ENCODE measurements around the gene RNF20. TPM values are rescaled to one million over a fixed set of nuclear protein-coding genes. Genes with fewer than 3 reads are reported as not detected.

Gene RNF20
- total and polyA plus RNA-seq, 10 of the 15 experiments (the other 5 are each of a cell fraction or from before 2014, with no cell fraction given): 7.5 to 38.9 (median 26.7) TPM

- no peaks in the 10 kb centered on the region for H3K4me1 ChIP-seq (ENCODE audit: control insufficient read depth, insufficient read depth, low read length)
- no peaks in the 10 kb centered on the region for H3K36me3 ChIP-seq (ENCODE audit: control insufficient read depth in 2 of 2, insufficient read depth in 2 of 2, low read length in 1 of 2)
- H3K4me2 ChIP-seq (ENCODE audit: control insufficient read depth, insufficient read depth): no peak overlapping the region
- no peak overlapping the region for H3K27ac ChIP-seq (ENCODE audit: control insufficient read depth, insufficient read depth)
- in situ Hi-C loops (cut with MboI): no loop called here
- CTCF ChIA-PET: interaction anchor here (0.7 to 1.1 kb wide), 3 partner anchors 81 to 389 kb away, joined by 3 read pairs; no protein-coding TSS in a partner anchor
- FAIRE-seq (no peak), DNase-seq (ENCODE audit: low read depth, low spot score) (no peak), ATAC-seq (no peak)
- SMC1A ChIA-PET (ENCODE audit: uncharacterized antibody, unreplicated experiment): interaction anchor here (0.7 to 1.0 kb wide), 2 partner anchors 21 to 256 kb away, joined by 3 read pairs; no protein-coding TSS in a partner anchor
- 42% methylated on average over 5 of the region's 5 CpGs for WGBS (ENCODE audit: insufficient coverage, insufficient replicate concordance, low lambda C conversion rate, missing lambda C conversion rate)
- H3K79me2 ChIP-seq (ENCODE audit: control insufficient read depth, insufficient read depth, low read length): no peaks in the 10 kb centered on the region
- TF ChIP-seq SPI1 (IDR thresholded peaks at IDR 0.05; ENCODE audit: borderline replicate concordance, insufficient read depth, low read depth, low read length) (no peak), RFX5 (IDR thresholded peaks at IDR 0.05; ENCODE audit: low read depth, low read length) (no peak), TARDBP (IDR thresholded peaks at IDR 0.05; ENCODE audit: borderline replicate concordance) (no peak), BHLHE40 (IDR thresholded peaks at IDR 0.05; ENCODE audit: borderline replicate concordance in 1 of 2, low read depth in 2 of 2, low read length in 1 of 2) (no peak), GATAD2B (conservative IDR thresholded peaks at IDR 0.05; ENCODE audit: low read depth) (no peak), NR2F1 (conservative IDR thresholded peaks at IDR 0.05) (no peak), MYC (IDR thresholded peaks at IDR 0.05; ENCODE audit: insufficient read depth, insufficient read length, insufficient replicate concordance, low read length, severe bottlenecking) (no peak), WRNIP1 (IDR thresholded peaks at IDR 0.05; ENCODE audit: borderline replicate concordance, low read depth, low read length) (no peak), CBX3 (IDR thresholded peaks at IDR 0.05; ENCODE audit: borderline replicate concordance, low read depth) (no peak), FOXK2 (IDR thresholded peaks at IDR 0.05) (no peak), JUND (IDR thresholded peaks at IDR 0.05; ENCODE audit: low read depth, low read length) (no peak)
- no peaks in the 10 kb centered on the region for H3K9me3 ChIP-seq (replicated peaks; ENCODE audit: control insufficient read depth, insufficient read depth, low read length)
- intact Hi-C loops (cut with micrococcal nuclease; ENCODE audit: unreplicated experiment): no loop called here
- RAD21 ChIA-PET (ENCODE audit: unreplicated experiment): no interaction called here
- no peak overlapping the region for H2AFZ ChIP-seq (ENCODE audit: control insufficient read depth, low read depth, low read length)
- H4K20me1 ChIP-seq (ENCODE audit: control insufficient read depth, insufficient read depth): no peaks in the 10 kb centered on the region
- H3K4me3 ChIP-seq: no peak overlapping the region
- POLR2A ChIA-PET: no interaction called here
- no peak overlapping the region for H3K9ac ChIP-seq (ENCODE audit: control insufficient read depth, insufficient read depth, low read length)
- BruUV-seq (replicated peaks): no TSS peak
- H3K27me3 ChIP-seq (replicated peaks in 1 of 2; ENCODE audit: control insufficient read depth in 2 of 2, insufficient read depth in 2 of 2, low read length in 1 of 2): no peaks in the 10 kb centered on the region; a peak in 1 of 4 replicates
Observed at GRCh38 chr9:101508211-101508610, 25.4 kb upstream of the RNF20 start.

All from GM12878 (cell line).